Mesothelial cell of epicardium (in vitro differentiated cells): ENCODE results near the gene FOXI3. TPM values are rescaled to one million over a fixed set of nuclear protein-coding genes. Genes with fewer than 3 reads are reported as not detected.

Experiments
- DNase-seq, 2 experiments: peaks; one replicate each; pipeline ENCODE4 v3.0.0; 2021; ENCODE audit warnings: low spot score in 2 of 2; ENCODE audit not compliant: unreplicated experiment in 2 of 2
- H3K27ac Mint-ChIP-seq: 2 replicates; pipeline ENCODE4 v1.8.0; 2021; ENCODE audit warnings: mixed read lengths
- H3K27me3 Mint-ChIP-seq: 2 replicates; pipeline ENCODE4 v1.8.0; 2021; ENCODE audit warnings: low read depth, mixed read lengths
- H3K36me3 Mint-ChIP-seq: 2 replicates; pipeline ENCODE4 v1.8.0; 2021; ENCODE audit warnings: mixed read lengths
- H3K4me1 Mint-ChIP-seq: 2 replicates; pipeline ENCODE4 v1.8.0; 2021; ENCODE audit warnings: mixed read lengths
- H3K4me3 Mint-ChIP-seq: 2 replicates; pipeline ENCODE4 v1.8.0; 2021; ENCODE audit warnings: mild to moderate bottlenecking, moderate library complexity, mixed read lengths
- H3K9me3 Mint-ChIP-seq: 2 replicates; pipeline ENCODE4 v1.8.0; 2021; ENCODE audit warnings: mixed read lengths
- CTCF ChIP-seq: fragments of 200-600 bp; sonication (generic); IDR thresholded peaks from one replicate; pipeline ENCODE4 v1.5.0; 2021; ENCODE audit warnings: antibody characterized with exemption; ENCODE audit not compliant: unreplicated experiment
- total RNA-seq: library from RNA; stranded (reverse); gene quantifications from 3 replicates; pipeline ENCODE4 v1.2.1, GENCODE V29; 2021

FOXI3 gene
- total RNA-seq, 1 donor from 2014 or later, result 0.40 TPM

DNA sequence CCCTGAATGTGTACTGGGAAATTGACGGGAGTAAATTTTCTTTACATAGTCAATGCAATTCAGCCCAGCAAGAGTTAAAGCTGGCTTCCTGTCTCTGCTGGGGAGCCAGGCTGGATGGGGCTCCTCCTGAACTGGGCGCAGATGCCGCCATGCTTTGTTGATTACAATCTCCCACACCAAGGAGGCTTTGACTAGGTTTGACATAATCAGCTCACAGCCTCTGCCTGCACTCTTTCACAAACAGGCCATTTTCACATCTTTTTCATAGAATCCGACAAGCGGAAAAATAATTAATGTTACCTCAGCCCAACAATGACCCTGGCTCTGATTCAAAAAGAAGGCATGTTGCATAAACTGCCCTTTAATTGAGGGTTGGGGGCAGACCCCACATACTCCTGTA is 54.3 kb downstream of the FOXI3 start:
- no peak overlapping the region for H3K27ac Mint-ChIP-seq

More for the DNA sequence above, 54.3 kb downstream of the FOXI3 start:
- no peak overlapping the region for H3K4me3 Mint-ChIP-seq
- H3K27me3 Mint-ChIP-seq, result no peaks in the 10 kb centered on the region
- DNase-seq, result no peak
- H3K36me3 Mint-ChIP-seq, result no peaks in the 10 kb centered on the region
- TF ChIP-seq CTCF, result no peak
- no peaks in the 10 kb centered on the region for H3K9me3 Mint-ChIP-seq
- H3K4me1 Mint-ChIP-seq, result no peaks in the 10 kb centered on the region

Other genes with a start within 250 kb of the FOXI3 start
- gene EIF2AK3, start 174.8 kb upstream of the FOXI3 start, total RNA-seq, result 23.9 to 24.7 TPM (median 24.3 TPM) in 3 replicates
- gene RPIA, start 239.0 kb upstream of the FOXI3 start, total RNA-seq, result 22.5 to 23.5 TPM (median 23.3 TPM) in 3 replicates